GM19023 (cell line): ENCODE results near the gene RBL1.
A peak's percentile ranks its signal among the peaks of the same experiment; 100 is the strongest.
"Not testable (repeated sequence)": the region's sequence is repeated elsewhere in the genome, so short reads cannot be mapped to it uniquely, and the experiment has no call there.

Experiments
- ATAC-seq: cut with Tn5 transposase; IDR thresholded peaks from one replicate; pipeline ENCODE4 v1.9.1; 2021; ENCODE audit warnings: mild to moderate bottlenecking, moderate library complexity; ENCODE audit not compliant: unreplicated experiment

Gene RBL1

GRCh38 chr20:37077009-37077408 is 18.8 kb downstream of the RBL1 start:
- no peak for ATAC-seq

- ATAC-seq = no peak
Measured at GRCh38 chr20:37075932-37076685, 19.7 kb downstream of the RBL1 start.

- ATAC-seq = no peak
Measured at GRCh38 chr20:37072293-37073196, 23.3 kb downstream of the RBL1 start.

GRCh38 chr20:37071481-37071911 is 24.3 kb downstream of the RBL1 start:
- ATAC-seq = no peak

GRCh38 chr20:37069563-37069962 is 26.2 kb downstream of the RBL1 start:
- not testable (repeated sequence) for ATAC-seq

- no peak for ATAC-seq
Measured at GRCh38 chr20:37066168-37066567, 29.6 kb downstream of the RBL1 start.

GRCh38 chr20:37055276-37055675 is 40.5 kb downstream of the RBL1 start:
- ATAC-seq = no peak

- no peak for ATAC-seq
Measured at GRCh38 chr20:37053230-37053950, 42.4 kb downstream of the RBL1 start.

GRCh38 chr20:37042986-37043972 is 52.5 kb downstream of the RBL1 start:
- ATAC-seq = peak; percentile 63

GRCh38 chr20:37039366-37039765 is 56.4 kb downstream of the RBL1 start:
- not testable (repeated sequence) for ATAC-seq

GRCh38 chr20:37032077-37032476 is 63.7 kb downstream of the RBL1 start:
- ATAC-seq = no peak

- ATAC-seq = no peak
Measured at GRCh38 chr20:37020636-37021035, 75.2 kb downstream of the RBL1 start.

GRCh38 chr20:37012631-37013030 is 83.2 kb downstream of the RBL1 start:
- not testable (repeated sequence) for ATAC-seq

GRCh38 chr20:37011858-37012257 is 83.9 kb downstream of the RBL1 start:
- ATAC-seq = not testable (repeated sequence)

- ATAC-seq = no peak
Measured at GRCh38 chr20:37011147-37011546, 84.7 kb downstream of the RBL1 start.

GRCh38 chr20:37007898-37008649 is 87.7 kb downstream of the RBL1 start:
- ATAC-seq = no peak

- not testable (repeated sequence) for ATAC-seq
Measured at GRCh38 chr20:37005062-37005942, 90.5 kb downstream of the RBL1 start.

- not testable (repeated sequence) for ATAC-seq
Measured at GRCh38 chr20:37001634-37002033, 94.2 kb downstream of the RBL1 start.
